ENCODE measurements around the gene PJA1. TPM values are rescaled to one million over a fixed set of nuclear protein-coding genes. Genes with fewer than 3 reads are reported as not detected.

PJA1 gene
- total RNA-seq, 1 experiment from 2014 or later = 43.1 TPM

GRCh38 chrX:69195810-69196209 is 30.6 kb upstream of the PJA1 start:
- Mint-ChIP-seq H3K36me3 (no peaks in the 10 kb centered on the region), H3K27me3 (ENCODE audit: low read depth) (no peaks in the 10 kb centered on the region; the same call in 1 of the 2 replicates), H3K4me1 (no peaks in the 10 kb centered on the region), H3K4me3 (no peak overlapping the region), H3K27ac (no peak overlapping the region), H3K9me3 (no peaks in the 10 kb centered on the region)
- ChIA-PET POLR2A (no interaction called here), CTCF (no interaction called here)
- no peak for TF ChIP-seq ATF6 (CRISPR knock-in tag; IDR thresholded peaks at IDR 0.05)
- TF ChIP-seq ZNF138 (CRISPR knock-in tag; conservative IDR thresholded peaks at IDR 0.05) = no peak
- DNase-seq (ENCODE audit: low spot score) = no peak
- ATAC-seq = no peak

- Mint-ChIP-seq H3K9me3 (no peaks in the 10 kb centered on the region), H3K4me1 (peaks cover 2% of the 10 kb centered on the region), H3K4me3 (no peak overlapping the region), H3K27ac (no peak overlapping the region), H3K36me3 (no peaks in the 10 kb centered on the region), H3K27me3 (ENCODE audit: low read depth) (no peaks in the 10 kb centered on the region; the same call in 1 of the 2 replicates)
- CTCF ChIA-PET = no interaction called here
- ATAC-seq = no peak
- TF ChIP-seq EMX1 (CRISPR knock-in tag; IDR thresholded peaks at IDR 0.05) = no peak
- no peak for TF ChIP-seq ZNF396 (CRISPR knock-in tag; IDR thresholded peaks at IDR 0.05; ENCODE audit: borderline replicate concordance)
- no peak for TF ChIP-seq PREB (CRISPR knock-in tag; IDR thresholded peaks at IDR 0.05; ENCODE audit: borderline replicate concordance)
- TF ChIP-seq ATF2 (CRISPR knock-in tag; IDR thresholded peaks at IDR 0.05; ENCODE audit: borderline replicate concordance, low read depth) = no peak
- TF ChIP-seq ZNF263 (CRISPR knock-in tag; IDR thresholded peaks at IDR 0.05; ENCODE audit: low read depth) = no peak
- no peak for TF ChIP-seq JUN (CRISPR knock-in tag; IDR thresholded peaks at IDR 0.05)
- TF ChIP-seq CBFB (CRISPR knock-in tag; IDR thresholded peaks at IDR 0.05; ENCODE audit: low read depth) = no peak
- no peak for TF ChIP-seq ZBTB21 (CRISPR knock-in tag; IDR thresholded peaks at IDR 0.05; ENCODE audit: borderline replicate concordance)
- no peak for TF ChIP-seq MAX (CRISPR knock-in tag; IDR thresholded peaks at IDR 0.05)
- no peak for TF ChIP-seq TCF7 (CRISPR knock-in tag; IDR thresholded peaks at IDR 0.05; ENCODE audit: low read depth)
- no peak for TF ChIP-seq ZNF425 (CRISPR knock-in tag; conservative IDR thresholded peaks at IDR 0.05)
- TF ChIP-seq ZBTB43 (CRISPR knock-in tag; IDR thresholded peaks at IDR 0.05) = no peak
- no peak for DNase-seq (ENCODE audit: low spot score)
- POLR2A ChIA-PET = no interaction called here
These were observed 29.9 kb upstream of the PJA1 start for GRCh38 chrX:69195192-69195591.

DNA sequence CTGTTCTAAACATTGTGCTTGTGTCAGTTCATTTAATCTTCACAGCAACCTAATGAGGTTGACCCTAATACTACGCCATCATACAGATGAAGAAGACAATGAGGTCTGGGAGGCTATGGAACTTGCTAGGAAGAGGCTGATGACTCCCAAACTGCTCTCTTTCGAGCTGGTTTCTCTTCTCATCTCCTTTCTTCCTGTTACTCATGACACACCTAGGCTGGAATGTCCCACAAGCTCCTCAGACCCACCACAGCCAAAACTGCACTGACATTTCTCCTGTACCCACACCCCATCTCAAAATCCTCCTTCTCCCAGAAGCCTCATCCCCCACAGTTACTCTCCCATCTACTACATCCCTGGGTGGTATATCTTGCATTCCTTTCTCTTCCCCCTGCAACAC is 27.4 kb upstream of the PJA1 start:
- Mint-ChIP-seq H3K36me3 (no peaks in the 10 kb centered on the region), H3K4me1 (peaks cover 9% of the 10 kb centered on the region), H3K4me3 (no peak overlapping the region), H3K9me3 (no peaks in the 10 kb centered on the region), H3K27ac (no peak overlapping the region), H3K27me3 (ENCODE audit: low read depth) (no peaks in the 10 kb centered on the region; the same call in 1 of the 2 replicates)
- POLR2A ChIA-PET = no interaction called here
- CTCF ChIA-PET = no interaction called here
- DNase-seq (ENCODE audit: low spot score) (no peak), ATAC-seq (no peak)
- TF ChIP-seq, protein P1, sequence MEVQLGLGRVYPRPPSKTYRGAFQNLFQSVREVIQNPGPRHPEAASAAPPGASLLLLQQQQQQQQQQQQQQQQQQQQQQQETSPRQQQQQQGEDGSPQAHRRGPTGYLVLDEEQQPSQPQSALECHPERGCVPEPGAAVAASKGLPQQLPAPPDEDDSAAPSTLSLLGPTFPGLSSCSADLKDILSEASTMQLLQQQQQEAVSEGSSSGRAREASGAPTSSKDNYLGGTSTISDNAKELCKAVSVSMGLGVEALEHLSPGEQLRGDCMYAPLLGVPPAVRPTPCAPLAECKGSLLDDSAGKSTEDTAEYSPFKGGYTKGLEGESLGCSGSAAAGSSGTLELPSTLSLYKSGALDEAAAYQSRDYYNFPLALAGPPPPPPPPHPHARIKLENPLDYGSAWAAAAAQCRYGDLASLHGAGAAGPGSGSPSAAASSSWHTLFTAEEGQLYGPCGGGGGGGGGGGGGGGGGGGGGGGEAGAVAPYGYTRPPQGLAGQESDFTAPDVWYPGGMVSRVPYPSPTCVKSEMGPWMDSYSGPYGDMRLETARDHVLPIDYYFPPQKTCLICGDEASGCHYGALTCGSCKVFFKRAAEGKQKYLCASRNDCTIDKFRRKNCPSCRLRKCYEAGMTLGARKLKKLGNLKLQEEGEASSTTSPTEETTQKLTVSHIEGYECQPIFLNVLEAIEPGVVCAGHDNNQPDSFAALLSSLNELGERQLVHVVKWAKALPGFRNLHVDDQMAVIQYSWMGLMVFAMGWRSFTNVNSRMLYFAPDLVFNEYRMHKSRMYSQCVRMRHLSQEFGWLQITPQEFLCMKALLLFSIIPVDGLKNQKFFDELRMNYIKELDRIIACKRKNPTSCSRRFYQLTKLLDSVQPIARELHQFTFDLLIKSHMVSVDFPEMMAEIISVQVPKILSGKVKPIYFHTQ (CRISPR knock-in tag; IDR thresholded peaks at IDR 0.05) = no peak
- TF ChIP-seq ARID4B (CRISPR knock-in tag; IDR thresholded peaks at IDR 0.05; ENCODE audit: borderline replicate concordance) = no peak

Data from WTC11 (cell line).